Transverse colon (tissue), 4 donors: Measurements from ENCODE around the gene USF1. TPM values are rescaled to one million over a fixed set of nuclear protein-coding genes. Genes with fewer than 3 reads are reported as not detected.

Experiments
- DNase-seq: peaks from one replicate; pipeline ENCODE4 v3.0.0-alpha.2; 2019
- H3K27ac ChIP-seq, 4 donors: fragments of 200-600 bp; sonication (generic); 2 replicates each; pipeline ENCODE4 v1.5.1; 2016 to 2018; ENCODE audit warnings: inconsistent platforms in 4 of 4
- H3K27me3 ChIP-seq: fragments of 200-600 bp; sonication (generic); 2 replicates; pipeline ENCODE4 v1.5.1; 2017; ENCODE audit warnings: inconsistent platforms
- H3K36me3 ChIP-seq, 4 donors: fragments of 200-600 bp; sonication (generic); 2 replicates each; pipeline ENCODE4 v1.5.1; 2017 to 2019; ENCODE audit warnings: inconsistent platforms in 4 of 4
- H3K4me1 ChIP-seq, 4 donors: fragments of 200-600 bp; sonication (generic); 2 replicates each; pipeline ENCODE4 v1.5.1; 2017 to 2020; ENCODE audit warnings: inconsistent platforms in 4 of 4
- H3K4me3 ChIP-seq, 4 donors: fragments of 200-600 bp; sonication (generic); 1 replicate in 1 of 4; 2 replicates in 3 of 4; pipeline versions ENCODE4 v1.5.1 to v1.6.1; 2017 to 2019; ENCODE audit warnings: inconsistent platforms in 4 of 4
- H3K9me3 ChIP-seq, 2 donors: fragments of 200-600 bp; sonication (generic); 2 replicates each; pipeline ENCODE4 v1.5.1; 2017 to 2019; ENCODE audit warnings: inconsistent platforms in 2 of 2
- EP300 ChIP-seq: sonication (generic); formaldehyde crosslinking; IDR thresholded peaks from one replicate; pipeline ENCODE4 v1.6.1; 2017; ENCODE audit warnings: antibody characterized with exemption, low read depth
- POLR2A ChIP-seq: fragments of 450-650 bp; IDR thresholded peaks from one replicate; pipeline ENCODE4 v1.6.1; 2016; ENCODE audit warnings: antibody characterized with exemption, mild to moderate bottlenecking, moderate library complexity
- POLR2AphosphoS5 ChIP-seq, 3 donors: sonication (generic); formaldehyde crosslinking; IDR thresholded peaks; one replicate each; pipeline ENCODE4 v1.6.1; 2016; ENCODE audit warnings: antibody characterized with exemption in 3 of 3
- whole genome bisulfite sequencing, 2 donors: methylation state at CpG; one replicate each; pipeline ENCODE4 v1.1.5; 2018; ENCODE audit warnings: low coverage in 1 of 2; 5-methylcytosine and 5-hydroxymethylcytosine counted together
- in situ Hi-C, 4 donors: fragments of 200-750 bp; cut with MboI; loops; one replicate each; pipeline versions ENCODE4 v1.15.0 to v1.15.1; 2017; ENCODE audit warnings: low sequenced_read_pairs in 3 of 4, low pct_ligation_motif_present in 1 of 4, low pct_unique_long_range_greater_than_20kb in 1 of 4
- intact Hi-C: fragments of 100-400 bp; cut with DNase I; formaldehyde crosslinking; loops from one replicate; pipeline ENCODE4 v1.15.1; 2023; ENCODE audit warnings: low total_unique reads
- total RNA-seq, 4 donors: library from RNA; depleted of rRNA; stranded (reverse); fragments of >200 nt; gene quantifications; one replicate each; pipeline ENCODE4 v1.1.0, GENCODE V29; 2016
- TF ChIP-seq, protein P1 (sequence below), 5 experiments: fragments of 200-600 bp in 3 of 5; fragments of 450-650 bp in 2 of 5; sonication (generic) in 3 of 5; IDR thresholded peaks; 1 replicate in 2 of 5; 2 replicates in 3 of 5; pipeline ENCODE4 v1.5.1; 2016 to 2017; ENCODE audit warnings: antibody characterized with exemption in 5 of 5, inconsistent platforms in 3 of 5, mild to moderate bottlenecking in 2 of 5, moderate library complexity in 1 of 5

USF1 gene
- total RNA-seq, 4 donors from 2014 or later: 34.4 to 78.2 (median 64.9) TPM

- TF ChIP-seq, protein P1, sequence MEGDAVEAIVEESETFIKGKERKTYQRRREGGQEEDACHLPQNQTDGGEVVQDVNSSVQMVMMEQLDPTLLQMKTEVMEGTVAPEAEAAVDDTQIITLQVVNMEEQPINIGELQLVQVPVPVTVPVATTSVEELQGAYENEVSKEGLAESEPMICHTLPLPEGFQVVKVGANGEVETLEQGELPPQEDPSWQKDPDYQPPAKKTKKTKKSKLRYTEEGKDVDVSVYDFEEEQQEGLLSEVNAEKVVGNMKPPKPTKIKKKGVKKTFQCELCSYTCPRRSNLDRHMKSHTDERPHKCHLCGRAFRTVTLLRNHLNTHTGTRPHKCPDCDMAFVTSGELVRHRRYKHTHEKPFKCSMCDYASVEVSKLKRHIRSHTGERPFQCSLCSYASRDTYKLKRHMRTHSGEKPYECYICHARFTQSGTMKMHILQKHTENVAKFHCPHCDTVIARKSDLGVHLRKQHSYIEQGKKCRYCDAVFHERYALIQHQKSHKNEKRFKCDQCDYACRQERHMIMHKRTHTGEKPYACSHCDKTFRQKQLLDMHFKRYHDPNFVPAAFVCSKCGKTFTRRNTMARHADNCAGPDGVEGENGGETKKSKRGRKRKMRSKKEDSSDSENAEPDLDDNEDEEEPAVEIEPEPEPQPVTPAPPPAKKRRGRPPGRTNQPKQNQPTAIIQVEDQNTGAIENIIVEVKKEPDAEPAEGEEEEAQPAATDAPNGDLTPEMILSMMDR (IDR thresholded peaks at IDR 0.05): no peak
- TF ChIP-seq POLR2A: no peak
- no peak for TF ChIP-seq POLR2AphosphoS5 (IDR thresholded peaks at IDR 0.05)
- no peak for TF ChIP-seq EP300
- H3K9me3 ChIP-seq: no peaks in the 10 kb centered on the region
- no peak overlapping the region for H3K4me3 ChIP-seq
- intact Hi-C loops (no loop called here), in situ Hi-C loops (loop anchor here in 1 of 4 donors (25.0 kb wide), 1 partner anchor 240 kb away; no protein-coding TSS in a partner anchor)
- H3K36me3 ChIP-seq: no peaks in the 10 kb centered on the region
- no peak overlapping the region for H3K27ac ChIP-seq
- H3K4me1 ChIP-seq: no peaks in the 10 kb centered on the region
- no peaks in the 10 kb centered on the region for H3K27me3 ChIP-seq
- WGBS, 2 donors: 77% methylated on average over 9 of the region's 9 CpGs; no CpG with 5 or more reads in 1 of the 2 donors
- DNase-seq: no peak
These were observed 31.6 kb upstream of the USF1 start for GRCh38 chr1:161077426-161077825.

DNA sequence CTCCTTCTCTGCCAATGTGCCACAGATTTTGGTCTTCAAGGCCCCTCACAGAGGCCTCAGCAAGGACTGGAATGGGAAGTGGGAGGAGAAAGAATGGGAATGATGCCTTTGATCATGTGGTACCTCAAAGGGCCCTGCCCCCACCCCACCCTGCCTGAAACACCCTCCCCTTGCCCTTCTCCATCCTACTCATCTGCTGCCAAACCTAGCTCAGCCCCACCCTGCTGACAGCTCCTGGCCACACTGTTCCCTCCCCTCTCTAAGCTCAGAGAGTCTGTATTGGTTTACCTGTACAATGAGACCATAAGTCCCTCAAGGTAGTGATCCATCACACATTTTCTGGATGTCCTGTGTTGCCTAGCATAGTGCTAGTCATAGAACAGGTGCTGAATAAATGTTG is 30.6 kb upstream of the USF1 start:
- intact Hi-C loops: no loop called here
- Histone ChIP-seq H3K4me1 (peaks cover 0 to 2% (median 0%) of the 10 kb centered on the region in 4 donors), H3K9me3 (no peaks in the 10 kb centered on the region), H3K4me3 (no peak overlapping the region), H3K27ac (no peak overlapping the region), H3K36me3 (no peaks in the 10 kb centered on the region), H3K27me3 (no peaks in the 10 kb centered on the region)
- in situ Hi-C loops: loop anchor here in 1 of 4 donors (25.0 kb wide), 1 partner anchor 239 kb away; no protein-coding TSS in a partner anchor
- no peak for TF ChIP-seq POLR2A
- TF ChIP-seq, protein P1 (IDR thresholded peaks at IDR 0.05): no peak
- TF ChIP-seq EP300: no peak
- no peak for DNase-seq

DNA sequence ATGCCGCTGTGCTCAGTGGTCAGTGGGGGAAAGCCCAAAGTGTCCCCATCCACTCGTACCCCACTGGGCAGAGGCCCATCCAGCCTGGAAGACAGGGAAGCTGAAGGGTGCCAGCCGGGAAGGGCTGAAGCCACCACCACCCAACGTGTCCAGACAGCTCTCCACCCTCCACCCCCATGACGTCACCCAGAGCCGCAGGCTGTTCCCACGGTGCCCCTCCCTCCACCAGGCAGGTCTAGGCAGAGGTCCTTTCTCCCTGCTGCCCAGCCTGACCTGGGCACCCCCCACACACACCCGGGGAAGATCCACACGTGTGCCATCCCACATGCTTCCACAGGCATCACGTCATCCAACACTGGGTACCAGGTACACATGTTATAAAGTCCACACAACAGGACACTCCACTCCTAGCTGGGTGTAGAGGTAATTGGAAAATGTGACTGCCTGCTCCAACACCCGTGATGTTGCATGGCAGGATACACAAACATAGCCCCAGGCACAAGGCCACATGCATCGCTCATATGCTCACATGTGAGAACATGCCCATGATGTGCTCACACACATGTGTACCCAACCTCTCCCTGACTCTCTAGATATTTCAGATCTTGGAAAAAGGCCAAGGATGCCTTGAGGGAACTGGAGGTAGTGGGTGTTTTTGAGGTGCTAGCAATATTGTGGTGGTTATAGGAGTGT is 29.0 kb upstream of the USF1 start:
- 85% methylated on average over 12 of the region's 12 CpGs; no CpG with 5 or more reads in 1 of the 2 donors for WGBS, 2 donors
- Histone ChIP-seq H3K36me3 (no peaks in the 10 kb centered on the region), H3K4me3 (no peak overlapping the region), H3K27me3 (no peaks in the 10 kb centered on the region), H3K4me1 (peaks cover 0 to 2% (median 0%) of the 10 kb centered on the region in 4 donors), H3K27ac (no peak overlapping the region), H3K9me3 (no peaks in the 10 kb centered on the region)
- in situ Hi-C loops (loop anchor here in 2 of 4 donors (25.0 kb wide), 2 partner anchors 238 to 662 kb away; partner anchors contain the start of gene DUSP12 (in 1 of the 2)), intact Hi-C loops (no loop called here)
- DNase-seq: no peak
- TF ChIP-seq, protein P1 (IDR thresholded peaks at IDR 0.05): no peak
- TF ChIP-seq EP300: no peak
- no peak for TF ChIP-seq POLR2AphosphoS5 (IDR thresholded peaks at IDR 0.05)
- no peak for TF ChIP-seq POLR2A

DNA sequence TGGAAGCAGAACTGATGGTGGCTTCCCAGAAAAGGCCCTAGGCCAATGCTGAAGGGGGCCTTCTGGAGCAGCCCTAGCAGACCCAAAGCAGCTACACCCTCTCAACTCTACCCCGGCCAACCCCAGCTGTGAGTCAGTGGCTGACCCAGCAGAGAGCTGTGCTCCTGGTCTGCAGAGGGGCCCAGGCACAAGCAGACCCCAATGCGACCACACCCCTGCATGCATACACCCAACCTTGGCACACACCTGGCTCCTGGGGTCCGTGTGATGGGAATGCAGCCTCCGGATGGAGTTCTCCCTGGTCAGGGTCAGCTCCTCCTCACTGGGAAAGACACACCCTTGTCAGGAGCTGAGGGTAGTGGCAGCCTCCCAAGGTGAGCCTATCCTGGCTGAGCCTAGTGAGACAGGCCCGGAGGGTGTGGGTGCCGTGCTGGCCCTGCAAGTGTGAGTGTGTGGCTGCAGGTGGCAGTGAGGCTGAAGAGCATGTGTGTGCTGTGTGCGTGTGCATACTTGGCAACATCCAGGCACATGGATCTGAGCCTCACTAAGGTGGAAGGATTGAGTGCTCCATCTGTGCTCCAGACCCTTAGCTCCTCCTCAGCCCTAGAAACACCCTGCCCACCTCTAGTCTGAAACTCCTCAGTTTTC is 27.8 kb upstream of the USF1 start:
- WGBS, 2 donors: 59% methylated on average over 7 of the region's 7 CpGs; no CpG with 5 or more reads in 1 of the 2 donors
- TF ChIP-seq, protein P1 (IDR thresholded peaks at IDR 0.05): peak in 1 of 5 experiments; percentile 13
- TF ChIP-seq POLR2A: no peak
- Histone ChIP-seq H3K4me1 (peaks cover 0 to 3% (median 2%) of the 10 kb centered on the region in 4 donors), H3K27ac (no peak overlapping the region), H3K27me3 (no peaks in the 10 kb centered on the region), H3K4me3 (no peak overlapping the region), H3K9me3 (no peaks in the 10 kb centered on the region), H3K36me3 (no peaks in the 10 kb centered on the region)
- intact Hi-C loops (no loop called here), in situ Hi-C loops (loop anchor here in 1 of 4 donors (25.0 kb wide), 1 partner anchor 664 kb away; the partner anchor contains the start of gene DUSP12)
- DNase-seq: peak; percentile 65
